GM10248 (cell line): Measurements from ENCODE around the gene NTSR1.

ENCODE experiments used
- CTCF ChIA-PET: fragments of 300-600 bp; sonication (Branson Sonifier 250); formaldehyde crosslinking; extraction: SDS; loops from one replicate; lab custom pipeline; 2021; ENCODE audit warnings: antibody characterized with exemption; lab: Yijun Ruan, JAX
- POLR2A ChIA-PET: fragments of 350-650 bp; sonication (Branson Sonifier 250); formaldehyde crosslinking; extraction: SDS; loops from one replicate; lab custom pipeline; 2020; ENCODE audit warnings: antibody characterized with exemption; lab: Yijun Ruan, JAX
- DNase-seq: peaks from one replicate; pipeline ENCODE4 v3.0.0; 2012; ENCODE audit errors: extremely low spot score
- TF ChIP-seq, protein P1 (sequence below): IDR thresholded peaks from 2 replicates; pipeline ENCODE4 v1.5.1; 2012; ENCODE audit warnings: mild to moderate bottlenecking, low read depth; ENCODE audit errors: extremely low read depth, missing control alignments, control extremely low read depth

NTSR1 gene

GRCh38 chr20:62706344-62706743 is 2.3 kb upstream of the NTSR1 start:
- TF ChIP-seq, protein P1, sequence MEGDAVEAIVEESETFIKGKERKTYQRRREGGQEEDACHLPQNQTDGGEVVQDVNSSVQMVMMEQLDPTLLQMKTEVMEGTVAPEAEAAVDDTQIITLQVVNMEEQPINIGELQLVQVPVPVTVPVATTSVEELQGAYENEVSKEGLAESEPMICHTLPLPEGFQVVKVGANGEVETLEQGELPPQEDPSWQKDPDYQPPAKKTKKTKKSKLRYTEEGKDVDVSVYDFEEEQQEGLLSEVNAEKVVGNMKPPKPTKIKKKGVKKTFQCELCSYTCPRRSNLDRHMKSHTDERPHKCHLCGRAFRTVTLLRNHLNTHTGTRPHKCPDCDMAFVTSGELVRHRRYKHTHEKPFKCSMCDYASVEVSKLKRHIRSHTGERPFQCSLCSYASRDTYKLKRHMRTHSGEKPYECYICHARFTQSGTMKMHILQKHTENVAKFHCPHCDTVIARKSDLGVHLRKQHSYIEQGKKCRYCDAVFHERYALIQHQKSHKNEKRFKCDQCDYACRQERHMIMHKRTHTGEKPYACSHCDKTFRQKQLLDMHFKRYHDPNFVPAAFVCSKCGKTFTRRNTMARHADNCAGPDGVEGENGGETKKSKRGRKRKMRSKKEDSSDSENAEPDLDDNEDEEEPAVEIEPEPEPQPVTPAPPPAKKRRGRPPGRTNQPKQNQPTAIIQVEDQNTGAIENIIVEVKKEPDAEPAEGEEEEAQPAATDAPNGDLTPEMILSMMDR, result no peak
- POLR2A ChIA-PET, result no interaction called here
- DNase-seq, result no peak
- CTCF ChIA-PET, result interaction anchor here (1.0 kb wide), 1 partner anchor 8 kb away, joined by 3 read pairs; no protein-coding TSS in a partner anchor

- DNase-seq, result no peak
- ChIA-PET POLR2A (no interaction called here), CTCF (interaction anchor here (1.2 kb wide), 1 partner anchor 101 kb away, joined by 3 read pairs; no protein-coding TSS in a partner anchor)
- TF ChIP-seq, protein P1, result no peak
These were observed 1.8 kb upstream of the NTSR1 start for GRCh38 chr20:62706857-62707256.

GRCh38 chr20:62707276-62707920 is 1.2 kb upstream of the NTSR1 start:
- POLR2A ChIA-PET, result no interaction called here

GRCh38 chr20:62707921-62708521 is 615 bp upstream of the NTSR1 start:
- TF ChIP-seq, protein P1, result no peak
- ChIA-PET POLR2A (no interaction called here), CTCF (interaction anchor here (1.2 kb wide), 1 partner anchor 100 kb away, joined by 3 read pairs; no protein-coding TSS in a partner anchor)
- DNase-seq, result no peak

More at GRCh38 chr20:62707276-62707920, 1.2 kb upstream of the NTSR1 start:
- DNase-seq, result no peak
- CTCF ChIA-PET, result interaction anchor here (1.2 kb wide), 1 partner anchor 101 kb away, joined by 3 read pairs; no protein-coding TSS in a partner anchor
- TF ChIP-seq, protein P1, result no peak

- CTCF ChIA-PET, result no interaction called here
- TF ChIP-seq, protein P1, result no peak
- POLR2A ChIA-PET, result no interaction called here
- no peak for DNase-seq
These were observed 885 bp downstream of the NTSR1 start for GRCh38 chr20:62709537-62709905.

GRCh38 chr20:62710221-62710885 is 1.7 kb downstream of the NTSR1 start:
- TF ChIP-seq, protein P1, result no peak
- DNase-seq, result no peak
- POLR2A ChIA-PET, result no interaction called here
- CTCF ChIA-PET, result interaction anchor here (1.1 kb wide), 1 partner anchor 10 kb away, joined by 3 read pairs; no protein-coding TSS in a partner anchor
